Fibroblast of lung (primary cell): ENCODE results near the gene C2orf66. TPM values are rescaled to one million over a fixed set of nuclear protein-coding genes. Genes with fewer than 3 reads are reported as not detected.

Experiments used
- DNase-seq, 2 donors: peaks; one replicate each; pipeline versions ENCODE4 v3.0.0 to v3.0.0-alpha.2; 2010; ENCODE audit warnings: low read depth in 2 of 2
- H2AFZ ChIP-seq: 2 replicates; pipeline ENCODE4 v1.5.1; 2012; ENCODE audit warnings: low read length, control low read depth, inconsistent platforms
- H3K27ac ChIP-seq: 2 replicates; pipeline ENCODE4 v1.5.1; 2011; ENCODE audit warnings: low read length, control low read depth; ENCODE audit not compliant: insufficient read depth
- H3K27me3 ChIP-seq: 2 replicates; pipeline ENCODE4 v1.5.1; 2011; ENCODE audit warnings: mild to moderate bottlenecking, low read length; ENCODE audit not compliant: control insufficient read depth, insufficient read depth
- H3K36me3 ChIP-seq: 2 replicates; pipeline ENCODE4 v1.5.1; 2011; ENCODE audit warnings: low read length; ENCODE audit not compliant: control insufficient read depth, insufficient read depth
- H3K4me1 ChIP-seq: 2 replicates; pipeline ENCODE4 v1.5.1; 2011; ENCODE audit warnings: low read length; ENCODE audit not compliant: control insufficient read depth, insufficient read depth; ENCODE audit errors: extremely low read depth
- H3K4me2 ChIP-seq: 2 replicates; pipeline ENCODE4 v1.5.1; 2011; ENCODE audit warnings: low read length, control low read depth; ENCODE audit not compliant: insufficient read depth; ENCODE audit errors: extremely low read depth
- H3K4me3 ChIP-seq, 4 experiments: fragments of 200-600 bp in 1 of 4; sonication (generic) in 1 of 4; replicated peaks in 1 of 4; 2 replicates each; pipeline ENCODE4 v1.5.1; 2011 to 2016; ENCODE audit warnings: low read length in 4 of 4, low read depth in 3 of 4, mild to moderate bottlenecking in 3 of 4, control low read depth in 2 of 4, inconsistent platforms in 1 of 4, mixed read lengths in 1 of 4; ENCODE audit not compliant: insufficient read depth in 1 of 4; ENCODE audit errors: control extremely low read depth in 1 of 4
- H3K79me2 ChIP-seq: 2 replicates; pipeline ENCODE4 v1.5.1; 2012; ENCODE audit warnings: mild to moderate bottlenecking, low read length, inconsistent platforms; ENCODE audit not compliant: control insufficient read depth, insufficient read depth
- H3K9ac ChIP-seq: 2 replicates; pipeline ENCODE4 v1.5.1; 2011; ENCODE audit warnings: mild to moderate bottlenecking, low read length, control low read depth; ENCODE audit not compliant: insufficient read depth
- H3K9me3 ChIP-seq: 2 replicates; pipeline ENCODE4 v1.5.1; 2012; ENCODE audit warnings: low read depth, low read length; ENCODE audit not compliant: control insufficient read depth, insufficient read depth
- H4K20me1 ChIP-seq: 2 replicates; pipeline ENCODE4 v1.5.1; 2011; ENCODE audit warnings: low read length; ENCODE audit not compliant: control insufficient read depth, insufficient read depth; ENCODE audit errors: extremely low read depth
- EZH2 ChIP-seq: IDR thresholded peaks from 2 replicates; pipeline ENCODE4 v1.5.1; 2012; ENCODE audit warnings: low read length, control low read depth, mild to moderate bottlenecking; ENCODE audit errors: missing control alignments
- polyA plus RNA-seq, 2 donors: library from polyadenylated mRNA; depleted of rRNA in 1 of 2; stranded (reverse) in 1 of 2; unstranded in 1 of 2; fragments of >200 nt; gene quantifications; 2 replicates each; pipeline ENCODE4 v1.2.1, GENCODE V29; 2011 to 2012; ENCODE audit warnings: missing spikeins in 1 of 2
- total RNA-seq: library from RNA; depleted of rRNA; stranded (reverse); fragments of >200 nt; gene quantifications from 2 replicates; pipeline ENCODE4 v1.2.1, GENCODE V29; 2014
- TF ChIP-seq, protein P1 (sequence below), 2 donors: IDR thresholded peaks in 1 of 2; conservative IDR thresholded peaks in 1 of 2; 1 replicate in 1 of 2; 2 replicates in 1 of 2; pipeline ENCODE4 v1.5.1; 2011 to 2012; ENCODE audit warnings: low read length in 2 of 2, control low read depth in 1 of 2, inconsistent platforms in 1 of 2, low read depth in 1 of 2, mild to moderate bottlenecking in 1 of 2

C2orf66 gene
- total and polyA plus RNA-seq, 2 donors (not counting 1 experiment from before 2014, with no cell fraction given): 0.10 to 0.17 TPM

DNA sequence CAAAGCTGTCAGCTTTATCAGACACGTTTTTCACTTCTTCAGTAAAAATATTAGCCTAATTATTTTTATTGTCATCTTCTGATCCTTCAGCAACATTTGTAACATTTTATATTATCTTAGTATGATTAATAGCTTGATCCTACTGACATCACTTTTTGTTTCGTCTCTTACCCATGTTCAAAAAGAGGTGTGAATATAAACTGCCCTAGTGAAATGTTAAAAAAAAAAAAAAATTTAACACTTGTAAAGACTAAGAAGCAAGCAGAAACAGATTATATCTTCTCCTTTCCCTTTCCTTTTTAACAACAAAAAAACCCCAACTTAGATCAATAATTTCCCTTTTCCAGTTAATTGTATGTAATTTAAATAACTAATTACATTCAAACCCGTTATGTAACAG, 36.2 kb upstream of the C2orf66 start:
- Histone ChIP-seq H3K27me3 (no peaks in the 10 kb centered on the region), H4K20me1 (no peaks in the 10 kb centered on the region)

DNA sequence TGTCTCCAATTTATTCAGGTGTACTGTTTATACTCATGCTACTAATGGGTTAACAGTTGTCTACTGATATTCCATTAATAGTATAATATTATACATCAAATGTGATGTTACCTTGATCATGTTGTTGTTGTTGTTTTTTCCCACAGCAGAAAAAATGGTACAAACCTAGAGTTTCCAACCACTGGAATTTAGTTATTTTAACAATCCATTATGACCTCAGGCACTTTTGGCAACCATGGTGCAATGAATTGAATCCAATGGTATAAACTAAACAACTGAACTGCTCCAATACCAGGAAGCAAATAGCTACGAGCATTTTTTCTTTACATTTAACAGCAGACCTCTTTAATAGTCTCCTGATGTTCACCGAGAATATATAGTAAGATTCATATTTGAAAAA, 31.0 kb upstream of the C2orf66 start:
- Histone ChIP-seq H3K4me2 (no peak overlapping the region), H3K79me2 (no peaks in the 10 kb centered on the region), H3K4me1 (no peaks in the 10 kb centered on the region), H3K36me3 (no peaks in the 10 kb centered on the region), H3K4me3 (no peak overlapping the region), H3K9me3 (no peaks in the 10 kb centered on the region), H3K27ac (no peak overlapping the region), H4K20me1 (no peaks in the 10 kb centered on the region), H3K27me3 (no peaks in the 10 kb centered on the region), H3K9ac (no peak overlapping the region), H2AFZ (no peak overlapping the region)
- TF ChIP-seq, protein P1, sequence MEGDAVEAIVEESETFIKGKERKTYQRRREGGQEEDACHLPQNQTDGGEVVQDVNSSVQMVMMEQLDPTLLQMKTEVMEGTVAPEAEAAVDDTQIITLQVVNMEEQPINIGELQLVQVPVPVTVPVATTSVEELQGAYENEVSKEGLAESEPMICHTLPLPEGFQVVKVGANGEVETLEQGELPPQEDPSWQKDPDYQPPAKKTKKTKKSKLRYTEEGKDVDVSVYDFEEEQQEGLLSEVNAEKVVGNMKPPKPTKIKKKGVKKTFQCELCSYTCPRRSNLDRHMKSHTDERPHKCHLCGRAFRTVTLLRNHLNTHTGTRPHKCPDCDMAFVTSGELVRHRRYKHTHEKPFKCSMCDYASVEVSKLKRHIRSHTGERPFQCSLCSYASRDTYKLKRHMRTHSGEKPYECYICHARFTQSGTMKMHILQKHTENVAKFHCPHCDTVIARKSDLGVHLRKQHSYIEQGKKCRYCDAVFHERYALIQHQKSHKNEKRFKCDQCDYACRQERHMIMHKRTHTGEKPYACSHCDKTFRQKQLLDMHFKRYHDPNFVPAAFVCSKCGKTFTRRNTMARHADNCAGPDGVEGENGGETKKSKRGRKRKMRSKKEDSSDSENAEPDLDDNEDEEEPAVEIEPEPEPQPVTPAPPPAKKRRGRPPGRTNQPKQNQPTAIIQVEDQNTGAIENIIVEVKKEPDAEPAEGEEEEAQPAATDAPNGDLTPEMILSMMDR (conservative IDR thresholded peaks at IDR 0.05 in 1 of 2, IDR thresholded peaks at IDR 0.05 in 1 of 2; ENCODE audit: low read depth in 1 of 2, low read length in 2 of 2): no peak
- no peak for TF ChIP-seq EZH2
- no peak for DNase-seq

More for the DNA sequence above, 36.2 kb upstream of the C2orf66 start:
- no peak for DNase-seq
- Histone ChIP-seq H3K36me3 (no peaks in the 10 kb centered on the region), H3K4me1 (no peaks in the 10 kb centered on the region), H3K27ac (no peak overlapping the region), H2AFZ (no peak overlapping the region), H3K4me3 (no peak overlapping the region), H3K9me3 (no peaks in the 10 kb centered on the region), H3K9ac (no peak overlapping the region), H3K4me2 (no peak overlapping the region), H3K79me2 (no peaks in the 10 kb centered on the region)
- TF ChIP-seq EZH2: no peak

DNA sequence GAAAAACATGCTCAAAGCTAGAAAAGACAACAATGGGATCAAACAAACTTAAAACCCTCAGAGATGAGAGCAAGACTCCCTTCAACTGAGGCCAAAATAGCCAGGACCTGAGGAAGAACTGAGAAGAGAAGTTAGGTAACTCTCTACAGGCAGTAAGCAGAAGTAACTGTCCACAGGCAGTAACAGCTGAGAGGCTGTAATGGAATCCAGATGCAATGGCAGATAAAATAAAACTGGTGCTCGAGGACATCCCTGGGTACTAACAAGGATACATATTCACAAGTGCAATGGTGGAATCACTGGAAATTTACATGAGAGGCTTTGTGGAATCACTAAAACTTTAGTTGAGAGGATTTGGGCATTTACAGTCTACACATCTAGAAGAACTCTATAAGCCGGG, 30.4 kb upstream of the C2orf66 start:
- TF ChIP-seq EZH2: no peak
- TF ChIP-seq, protein P1 (conservative IDR thresholded peaks at IDR 0.05 in 1 of 2, IDR thresholded peaks at IDR 0.05 in 1 of 2; ENCODE audit: low read depth in 1 of 2, low read length in 2 of 2): no peak
- no peak overlapping the region for H2AFZ ChIP-seq
- no peak overlapping the region for H3K27ac ChIP-seq
- no peak overlapping the region for H3K4me2 ChIP-seq
- no peak for DNase-seq
- no peaks in the 10 kb centered on the region for H3K4me1 ChIP-seq
- no peaks in the 10 kb centered on the region for H4K20me1 ChIP-seq
- no peak overlapping the region for H3K9ac ChIP-seq
- no peak overlapping the region for H3K4me3 ChIP-seq
- no peaks in the 10 kb centered on the region for H3K36me3 ChIP-seq
- no peaks in the 10 kb centered on the region for H3K79me2 ChIP-seq
- no peaks in the 10 kb centered on the region for H3K9me3 ChIP-seq
- no peaks in the 10 kb centered on the region for H3K27me3 ChIP-seq
